ENCODE measurements around the gene OR1J2.
A peak's percentile ranks its signal among the peaks of the same experiment; 100 is the strongest.
"Not testable (repeated sequence)": the region's sequence is repeated elsewhere in the genome, so short reads cannot be mapped to it uniquely, and the experiment has no call there.

Gene OR1J2, protein sequence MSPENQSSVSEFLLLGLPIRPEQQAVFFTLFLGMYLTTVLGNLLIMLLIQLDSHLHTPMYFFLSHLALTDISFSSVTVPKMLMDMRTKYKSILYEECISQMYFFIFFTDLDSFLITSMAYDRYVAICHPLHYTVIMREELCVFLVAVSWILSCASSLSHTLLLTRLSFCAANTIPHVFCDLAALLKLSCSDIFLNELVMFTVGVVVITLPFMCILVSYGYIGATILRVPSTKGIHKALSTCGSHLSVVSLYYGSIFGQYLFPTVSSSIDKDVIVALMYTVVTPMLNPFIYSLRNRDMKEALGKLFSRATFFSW

DNA sequence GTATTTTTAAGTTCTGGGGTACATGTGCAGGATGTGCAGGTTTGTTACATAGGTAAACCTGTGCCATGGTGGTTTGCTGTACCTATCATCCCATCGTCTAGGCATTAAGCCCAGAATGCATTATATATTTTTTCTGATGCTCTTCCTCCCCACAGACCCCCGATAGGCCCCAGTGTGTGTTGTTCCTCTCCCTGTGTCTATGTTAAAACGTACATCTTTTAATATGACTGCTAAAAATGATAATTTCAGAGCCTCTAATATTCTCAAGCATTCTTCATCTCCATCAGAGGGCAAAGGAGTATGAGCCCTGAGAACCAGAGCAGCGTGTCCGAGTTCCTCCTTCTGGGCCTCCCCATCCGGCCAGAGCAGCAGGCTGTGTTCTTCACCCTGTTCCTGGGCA, at the start of gene OR1J2:
TSS of gene OR1J2 (plus strand) at position 301 of the 400 bp plus-strand sequence. CDS start at position 301, 0 bp downstream.
- no peak for DNase-seq (ENCODE audit: low read depth)

DNA sequence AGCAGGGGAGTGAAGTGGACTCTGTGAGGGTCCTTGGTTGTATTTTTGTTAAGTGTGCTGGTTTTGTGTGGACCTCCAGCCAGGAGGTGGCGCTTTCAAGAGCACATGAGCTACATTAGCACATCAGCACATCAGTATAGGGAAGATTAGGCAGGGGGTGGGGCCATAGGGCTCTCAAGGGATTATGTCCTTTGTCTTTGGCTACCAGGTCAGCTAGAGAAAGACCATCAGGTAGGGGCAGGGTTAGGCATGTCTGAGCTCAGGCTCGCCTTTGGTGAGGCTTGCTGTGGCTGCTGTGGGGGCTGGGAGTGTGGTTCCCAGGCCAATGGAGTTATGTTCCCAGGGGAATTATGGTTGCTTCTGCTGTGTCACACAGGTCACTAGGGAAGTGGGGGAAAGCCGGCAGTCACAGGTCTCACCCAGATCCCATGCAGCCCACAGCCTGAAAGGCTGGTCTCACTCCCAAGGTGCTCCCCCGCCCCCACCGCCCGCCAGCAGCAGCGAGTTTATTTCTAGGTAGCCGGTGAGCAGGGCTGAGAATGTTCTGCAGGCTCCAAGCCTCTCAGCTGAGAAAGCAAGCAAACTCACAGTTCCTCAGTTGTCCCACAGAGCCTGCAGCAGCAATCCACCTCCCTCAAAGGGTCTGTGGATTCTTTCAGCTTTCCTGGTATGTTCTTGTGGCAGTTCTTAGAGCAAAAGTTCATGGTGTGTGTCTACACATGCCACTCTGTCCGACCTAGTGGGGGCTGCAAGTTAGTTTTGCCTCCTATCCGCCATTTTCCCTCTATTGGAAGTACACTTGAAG, 46.6 kb upstream of the OR1J2 start:
- DNase-seq (ENCODE audit: low read depth): no peak

DNA sequence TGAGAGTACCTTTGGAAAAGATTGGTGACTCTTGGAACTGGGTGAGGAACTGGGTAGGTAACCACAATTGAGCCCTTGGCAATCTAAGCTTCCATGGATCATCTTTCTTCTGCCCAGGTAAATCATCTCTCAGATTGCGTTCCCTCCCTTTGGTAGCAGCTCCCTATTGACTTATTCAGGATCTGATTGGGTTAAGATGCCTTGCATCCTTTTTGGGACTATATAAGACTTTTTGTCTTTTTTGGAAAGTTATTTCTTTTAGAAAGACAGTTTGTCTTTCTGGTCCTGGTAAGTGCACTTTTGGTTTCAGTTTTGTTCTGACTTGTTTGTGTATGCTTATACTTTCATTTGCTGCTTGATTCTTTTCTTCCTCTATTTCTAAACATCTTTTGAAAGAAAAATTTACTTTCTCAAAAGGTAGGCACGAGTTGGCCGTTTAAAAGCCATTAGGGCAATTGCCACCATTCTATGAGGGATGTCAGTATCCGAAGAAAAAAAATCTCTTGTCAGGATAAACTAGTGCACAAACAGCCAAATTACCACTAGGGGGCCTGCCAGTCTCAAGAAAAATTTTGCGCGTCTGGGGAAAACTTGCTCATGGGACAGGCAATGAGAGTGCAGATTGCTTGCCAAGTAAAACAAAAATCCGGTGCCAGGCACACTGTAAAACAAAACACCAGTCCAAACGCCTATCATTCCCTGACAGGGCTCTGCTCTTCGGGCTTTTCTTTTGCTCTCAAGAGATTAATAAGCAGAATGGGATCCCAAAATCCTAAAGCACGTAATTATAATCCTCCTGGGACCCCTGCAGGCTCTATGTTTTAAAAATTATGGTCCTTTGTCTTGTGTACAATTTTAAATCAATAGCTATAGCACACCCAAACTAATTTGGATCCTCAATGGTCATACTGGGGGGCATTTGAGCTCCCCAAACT, 45.7 kb upstream of the OR1J2 start:
- peak; percentile 33 for DNase-seq (ENCODE audit: low read depth)

DNA sequence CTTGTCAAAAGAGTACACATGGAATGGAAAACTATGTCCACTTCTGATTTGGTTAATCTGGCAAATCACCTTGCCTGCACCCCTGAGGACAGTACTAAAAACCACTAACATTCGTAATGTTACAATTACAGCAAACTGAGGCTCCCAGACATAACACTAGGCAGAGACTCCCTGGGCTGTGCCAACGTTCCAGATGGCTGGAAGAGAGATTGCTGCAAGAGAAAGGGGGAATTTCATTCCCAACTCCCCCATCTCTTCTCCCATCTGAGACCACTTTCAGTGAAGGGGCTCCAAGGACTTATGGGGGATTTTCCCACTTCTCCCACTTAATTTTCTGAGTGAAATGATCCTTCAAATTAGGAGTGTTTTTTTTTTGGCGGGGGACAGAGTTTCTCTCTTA, 44.1 kb upstream of the OR1J2 start:
- no peak for DNase-seq (ENCODE audit: low read depth)

DNA sequence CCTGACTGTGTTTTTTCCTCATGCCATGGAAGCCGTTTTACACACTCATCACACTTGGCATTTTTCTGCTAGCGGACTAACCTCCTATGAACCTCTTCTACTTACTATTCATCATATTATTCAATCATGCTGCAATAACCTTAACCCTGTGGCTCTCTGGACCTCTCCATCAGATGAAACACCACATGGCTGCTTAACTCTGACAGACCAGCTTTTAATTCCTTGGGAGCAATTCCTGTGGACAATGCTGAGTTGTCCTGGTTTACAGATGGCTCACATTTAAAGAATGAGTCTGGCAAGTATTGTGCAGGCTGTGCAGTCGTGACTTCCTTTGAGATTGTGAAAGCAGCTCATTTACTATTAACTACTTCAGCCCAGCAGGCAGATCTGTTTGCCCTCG, 41.9 kb upstream of the OR1J2 start:
- DNase-seq (ENCODE audit: low read depth): no peak

DNA sequence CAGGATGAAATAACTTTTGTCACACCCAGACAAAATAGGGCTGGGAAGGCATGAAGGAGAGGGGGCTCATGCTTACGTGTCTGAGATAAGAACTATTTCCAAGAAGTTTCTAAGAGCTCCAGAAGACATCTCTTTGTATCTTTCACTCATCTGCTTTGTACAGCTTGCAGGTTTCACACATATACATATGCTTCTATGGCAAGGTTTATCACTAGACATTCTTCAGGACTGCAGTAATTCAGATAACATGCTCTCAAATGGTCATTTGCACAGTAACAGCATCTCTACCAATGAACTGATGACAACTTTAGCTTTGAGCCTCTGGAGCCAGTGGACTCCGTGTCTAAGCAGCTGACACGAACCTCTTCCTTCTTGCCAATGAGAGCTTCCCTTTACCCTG, 36.0 kb upstream of the OR1J2 start:
- DNase-seq (ENCODE audit: low read depth): no peak

DNA sequence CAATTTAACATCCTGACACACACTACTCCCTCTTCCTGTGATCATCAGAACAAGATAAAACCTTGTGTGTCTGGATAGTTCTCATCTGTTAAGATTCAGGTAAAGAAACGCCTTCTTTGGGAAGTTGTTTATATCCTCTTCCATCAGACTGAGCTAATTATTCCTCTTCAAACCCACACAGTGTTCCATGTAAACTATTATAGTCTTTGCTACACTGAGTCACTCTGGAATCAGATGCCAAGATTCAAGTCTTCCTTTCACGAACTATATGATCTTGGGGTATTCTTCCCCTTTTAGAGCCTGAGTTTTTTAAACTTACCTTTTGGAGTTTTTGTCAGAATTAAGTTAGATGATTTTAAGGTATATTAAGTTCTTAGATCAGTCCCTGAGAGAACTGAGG, 34.9 kb upstream of the OR1J2 start:
- DNase-seq (ENCODE audit: low read depth): no peak

DNA sequence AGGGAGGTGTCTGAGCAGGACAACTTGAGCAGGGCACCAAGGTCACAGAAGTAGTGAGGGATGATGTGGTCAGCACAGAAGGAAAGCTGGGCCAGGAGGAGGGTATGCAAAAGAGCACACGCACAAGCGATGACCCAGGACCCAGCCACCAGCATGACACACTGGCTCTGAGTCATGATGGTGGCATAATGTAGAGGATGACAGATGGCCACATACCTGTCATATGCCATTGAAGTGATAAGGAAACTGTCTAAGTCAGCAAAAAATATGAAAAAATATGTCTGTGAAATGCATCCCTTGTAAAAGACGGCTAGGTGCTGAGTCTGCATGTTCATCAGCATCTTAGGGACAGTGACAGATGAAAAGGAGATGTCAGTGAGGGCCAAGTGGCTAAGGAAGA, 33.3 kb upstream of the OR1J2 start:
- no peak for DNase-seq (ENCODE audit: low read depth)

DNA sequence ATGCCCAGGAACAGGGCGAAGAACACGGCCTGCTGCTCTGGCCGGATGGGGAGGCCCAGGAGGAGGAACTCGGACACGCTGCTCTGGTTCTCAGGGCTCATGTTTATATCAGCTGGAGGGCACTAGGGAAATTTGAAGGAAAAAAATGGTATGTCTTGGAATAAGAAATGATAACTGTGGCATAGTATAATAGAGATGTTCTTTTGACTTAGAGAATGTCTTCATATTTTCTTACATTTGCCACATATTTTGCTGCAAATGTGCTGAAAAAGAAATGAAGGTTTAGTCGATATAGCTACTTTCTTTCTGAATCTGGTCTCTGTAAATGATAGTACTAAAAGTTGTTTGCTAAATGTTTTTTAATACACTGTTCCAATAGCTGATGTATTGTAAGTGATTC, 32.8 kb upstream of the OR1J2 start, which contains the start of gene OR1J1:
TSS of gene OR1J1 (minus strand) at position 101 of the 400 bp plus-strand sequence. CDS start at position 101, 0 bp downstream.
- no peak for DNase-seq (ENCODE audit: low read depth)

DNA sequence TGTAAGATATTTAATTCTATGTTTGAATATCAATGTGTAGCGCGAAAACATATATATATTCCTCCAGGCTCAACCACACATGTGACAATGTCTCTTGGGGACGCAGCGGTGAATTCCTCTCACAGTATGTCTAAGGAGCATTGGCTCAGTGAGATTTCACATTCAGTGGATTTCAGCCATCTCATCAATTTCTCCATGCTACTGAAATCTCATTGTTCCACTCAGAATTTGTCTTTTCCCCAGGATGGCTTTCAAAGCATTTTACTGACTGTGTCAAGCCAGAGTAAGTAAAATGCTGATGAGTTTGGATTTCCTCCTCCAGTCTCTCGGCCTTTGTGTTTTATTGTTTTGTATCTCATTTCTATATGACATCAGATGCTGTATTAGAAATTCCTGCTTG, 31.5 kb upstream of the OR1J2 start:
- no peak for DNase-seq (ENCODE audit: low read depth)

DNA sequence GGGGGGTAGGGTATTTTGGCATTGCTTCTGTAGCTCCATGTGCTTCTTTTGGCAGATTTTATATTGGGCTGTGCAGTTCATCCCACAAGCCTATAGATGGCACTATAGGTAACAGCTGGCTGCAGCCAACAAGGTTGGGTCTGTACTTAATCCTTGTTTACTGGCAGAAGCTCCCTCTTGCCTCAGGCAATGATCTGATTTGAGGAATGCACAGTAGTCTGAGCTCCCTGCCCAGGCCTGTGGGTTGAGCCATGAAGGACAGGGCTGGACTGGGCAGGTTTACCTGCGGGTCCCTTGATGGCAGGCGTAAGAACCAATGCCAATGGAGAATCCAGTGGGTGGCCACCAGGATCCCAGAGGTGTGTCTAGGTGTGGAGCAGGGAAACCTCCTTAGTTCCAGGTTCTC, 11.7 kb upstream of the OR1J2 start:
- DNase-seq (ENCODE audit: low read depth): no peak

DNA sequence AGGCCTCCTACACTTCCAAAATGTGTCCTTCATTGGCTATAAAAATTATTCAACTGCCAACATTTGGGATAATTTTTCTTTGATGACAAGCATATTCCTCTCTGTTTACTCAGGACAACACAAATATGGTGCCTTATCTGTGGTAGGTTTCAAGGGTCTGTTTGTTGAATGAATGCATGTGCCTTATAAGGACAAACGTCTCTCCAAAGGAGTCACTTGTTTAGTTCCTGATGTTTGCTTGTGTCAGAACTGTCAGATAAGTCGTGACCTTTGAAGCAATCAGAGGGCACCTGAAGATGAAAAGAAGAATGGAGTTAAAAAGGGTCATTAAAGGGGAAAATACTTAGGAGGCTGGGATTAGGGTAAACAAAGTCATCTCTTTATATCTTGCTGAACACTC, 3.6 kb upstream of the OR1J2 start:
- DNase-seq (ENCODE audit: low read depth): no peak

DNA sequence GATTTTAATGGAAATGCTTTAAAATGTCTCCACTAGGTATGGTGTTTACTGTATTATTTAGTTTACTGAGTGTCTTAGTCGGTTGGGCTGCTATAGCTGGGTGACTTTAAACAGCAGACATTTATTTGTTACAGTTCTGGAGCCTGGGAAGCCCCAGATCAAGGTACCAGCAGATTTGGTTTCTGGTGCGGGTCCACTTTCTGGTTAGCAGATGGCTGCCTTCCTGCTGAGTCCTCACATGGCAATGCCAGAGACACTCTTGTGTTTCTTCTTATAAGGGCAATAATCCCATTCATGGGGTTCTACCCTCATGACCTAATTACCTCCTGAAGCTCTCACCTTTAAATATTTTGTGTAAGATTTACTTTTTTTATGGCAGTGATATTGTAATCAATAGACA, 7.6 kb downstream of the OR1J2 start:
- no peak for DNase-seq (ENCODE audit: low read depth)

DNA sequence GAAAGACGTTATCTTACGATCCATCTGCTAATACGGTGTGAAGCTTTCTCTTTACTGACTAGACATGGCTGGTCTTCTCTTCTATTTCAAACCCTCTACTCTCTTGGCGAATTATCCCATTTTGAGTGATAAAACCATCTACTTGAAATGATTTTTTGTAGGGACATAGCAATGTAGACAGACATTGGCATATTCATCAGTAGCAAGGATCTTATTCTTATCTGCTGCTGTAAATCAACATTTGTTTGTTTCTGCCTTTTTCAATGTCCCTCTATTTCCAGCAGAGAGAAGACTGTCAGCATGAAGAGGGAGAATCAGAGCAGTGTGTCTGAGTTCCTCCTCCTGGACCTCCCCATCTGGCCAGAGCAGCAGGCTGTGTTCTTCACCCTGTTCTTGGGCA, 8.2 kb downstream of the OR1J2 start, which contains the start of gene OR1J4:
TSS of gene OR1J4 (plus strand) at position 301 of the 400 bp plus-strand sequence. CDS start at position 301, 0 bp downstream.
- DNase-seq (ENCODE audit: low read depth): no peak

DNA sequence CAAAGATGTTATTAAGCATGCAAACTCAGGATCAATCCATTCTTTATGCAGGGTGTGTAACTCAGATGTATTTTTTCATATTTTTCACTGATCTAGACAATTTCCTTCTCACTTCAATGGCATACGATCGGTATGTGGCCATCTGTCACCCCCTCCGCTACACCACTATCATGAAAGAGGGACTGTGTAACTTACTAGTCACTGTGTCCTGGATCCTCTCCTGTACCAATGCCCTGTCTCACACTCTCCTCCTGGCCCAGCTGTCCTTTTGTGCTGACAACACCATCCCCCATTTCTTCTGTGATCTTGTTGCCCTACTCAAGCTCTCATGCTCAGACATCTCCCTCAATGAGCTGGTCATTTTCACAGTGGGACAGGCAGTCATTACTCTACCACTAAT, 8.8 kb downstream of the OR1J2 start:
- no peak for DNase-seq (ENCODE audit: low read depth)

DNA sequence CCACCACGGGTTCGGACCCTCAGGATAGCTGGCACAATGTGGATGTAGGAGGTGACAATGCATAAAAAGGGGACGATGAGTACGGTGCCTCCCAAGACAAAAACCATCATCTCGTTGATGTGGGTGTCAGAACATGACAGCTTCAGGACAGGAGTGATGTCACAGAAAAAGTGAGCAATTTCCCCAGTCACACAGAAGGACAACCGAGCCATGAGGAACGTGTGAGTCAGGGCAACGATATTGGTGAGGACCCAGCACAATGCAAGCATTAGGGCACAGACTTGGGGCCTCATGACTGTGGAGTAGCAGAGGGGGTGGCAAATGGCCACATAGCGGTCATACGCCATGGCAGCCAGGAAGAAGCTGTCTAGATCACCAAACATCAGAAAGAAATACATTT, 16.0 kb downstream of the OR1J2 start:
- DNase-seq (ENCODE audit: low read depth): no peak

DNA sequence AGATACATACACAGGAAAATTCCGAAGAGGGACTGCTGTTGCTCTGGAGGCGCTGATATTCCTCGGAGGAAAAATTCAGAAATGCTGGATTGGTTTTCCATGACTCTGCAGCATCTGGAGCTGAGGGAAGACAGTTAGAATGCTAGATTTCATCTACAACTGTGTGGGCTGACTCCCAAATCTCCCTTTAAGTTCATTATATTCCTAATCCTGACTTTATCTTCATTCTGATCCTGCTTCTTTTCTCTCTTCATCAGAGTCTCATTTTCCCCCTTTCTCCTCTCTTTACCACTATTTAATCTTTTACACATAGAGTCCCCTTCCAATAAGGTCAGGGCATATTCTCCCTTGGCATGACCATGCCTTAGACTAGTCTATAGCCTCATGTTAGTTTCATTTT, 16.6 kb downstream of the OR1J2 start, which contains the start of gene OR1N1:
TSS of gene OR1N1 (minus strand) at position 101 of the 400 bp plus-strand sequence. CDS start at position 101, 0 bp downstream.
- DNase-seq (ENCODE audit: low read depth): no peak

DNA sequence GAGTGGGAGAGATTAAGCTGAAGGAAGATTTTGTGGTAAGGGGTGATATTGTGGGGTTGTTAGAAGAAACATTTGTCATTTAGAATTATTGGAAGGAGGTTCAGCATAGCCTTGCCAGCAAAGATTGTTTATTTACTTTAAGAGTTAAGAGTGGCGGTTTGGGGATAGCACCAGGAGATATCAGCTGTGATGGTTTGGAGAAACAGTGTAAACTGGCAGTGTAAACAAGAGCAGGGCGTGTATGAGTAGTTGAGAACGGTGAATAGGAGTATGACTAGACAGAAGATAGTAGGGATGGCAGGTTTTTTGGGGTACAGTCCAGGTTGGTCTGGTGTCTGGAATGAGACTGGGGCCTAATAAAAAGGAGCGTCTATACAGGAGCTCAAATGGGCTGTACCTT, 20.6 kb downstream of the OR1J2 start:
- DNase-seq (ENCODE audit: low read depth): not testable (repeated sequence)

DNA sequence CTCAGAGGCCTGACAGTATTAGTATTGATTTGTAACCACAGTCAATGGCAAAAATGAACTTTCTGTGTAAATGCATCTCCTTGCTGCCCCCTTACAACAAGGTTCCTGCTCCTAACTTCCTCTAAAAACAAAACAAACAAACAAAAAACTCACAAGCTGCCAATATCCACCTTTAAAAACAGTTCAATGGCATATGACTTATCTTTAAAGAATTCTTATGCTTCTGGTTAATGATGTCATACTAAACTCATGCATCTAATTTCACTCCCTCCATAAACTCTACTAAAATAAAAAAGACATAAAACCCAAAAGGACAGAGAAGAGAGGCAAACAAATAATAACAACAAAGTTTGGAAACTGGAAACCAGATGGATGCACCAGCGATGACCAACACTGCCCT, 25.5 kb downstream of the OR1J2 start:
- no peak for DNase-seq (ENCODE audit: low read depth)

DNA sequence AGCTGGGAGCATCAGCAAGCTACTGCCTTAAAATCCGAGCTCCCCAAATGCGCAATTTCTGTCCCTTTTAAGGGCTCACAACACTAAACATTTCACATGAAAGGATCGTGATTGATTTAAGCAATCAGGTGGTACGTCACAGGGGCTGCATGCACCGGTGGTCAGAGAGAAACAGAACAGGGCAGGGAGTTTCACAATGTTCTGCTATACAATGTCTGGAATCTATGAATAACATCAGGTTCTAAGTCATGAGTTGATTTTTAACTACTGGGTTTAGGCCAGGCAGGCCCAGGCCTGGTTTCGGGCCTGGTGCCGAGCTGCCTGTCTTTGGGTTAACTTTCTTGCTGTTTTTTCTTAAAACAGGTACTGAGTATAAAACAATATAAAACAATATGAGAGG, 26.5 kb downstream of the OR1J2 start:
- not testable (repeated sequence) for DNase-seq (ENCODE audit: low read depth)

DNA sequence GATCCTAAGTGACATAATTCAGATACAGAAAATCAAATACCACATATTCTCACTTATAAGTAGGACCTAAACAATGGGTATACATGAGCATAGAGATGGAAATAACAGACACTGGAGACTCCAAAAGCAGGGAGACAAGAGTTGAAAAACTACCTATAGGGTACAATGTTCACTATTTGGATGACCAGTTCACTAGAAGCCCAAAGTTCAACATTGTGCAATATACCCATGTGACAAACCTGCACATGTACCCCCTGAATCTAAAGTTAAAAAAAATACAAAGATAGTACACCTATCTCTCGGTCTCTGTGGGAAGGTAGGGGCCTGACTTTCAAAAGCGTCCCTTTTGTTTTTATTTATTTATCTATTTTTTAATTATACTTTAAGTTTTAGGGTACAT, 28.2 kb downstream of the OR1J2 start:
- no peak for DNase-seq (ENCODE audit: low read depth)

DNA sequence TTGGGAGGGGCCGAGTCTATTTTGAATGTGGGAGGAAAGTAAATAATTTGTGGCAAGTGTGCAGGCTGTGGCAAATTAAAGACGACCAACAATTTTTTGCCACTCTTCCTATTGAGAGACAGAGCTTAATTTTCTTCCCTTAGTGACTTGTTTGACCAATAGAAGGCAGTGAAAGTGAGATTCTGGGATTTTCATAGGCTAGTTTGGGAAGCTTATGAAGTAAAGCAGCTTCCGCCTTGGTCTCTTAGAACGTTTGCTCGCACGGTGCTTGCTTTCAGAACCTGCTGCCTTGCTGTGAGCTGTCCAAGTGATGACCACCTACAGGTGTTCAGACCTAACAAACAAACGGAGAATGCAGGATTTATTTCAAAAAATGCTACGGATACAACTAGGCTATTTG, 35.6 kb downstream of the OR1J2 start:
- no peak for DNase-seq (ENCODE audit: low read depth)
